GM21381 (cell line): ENCODE results near the gene EXOSC7.
"Not testable (repeated sequence)": the region's sequence is repeated elsewhere in the genome, so short reads cannot be mapped to it uniquely, and the experiment has no call there.

Experiments
- ATAC-seq: cut with Tn5 transposase; IDR thresholded peaks from one replicate; pipeline ENCODE4 v1.9.1; 2021; ENCODE audit warnings: mild to moderate bottlenecking, moderate library complexity; ENCODE audit not compliant: unreplicated experiment

EXOSC7 gene

DNA sequence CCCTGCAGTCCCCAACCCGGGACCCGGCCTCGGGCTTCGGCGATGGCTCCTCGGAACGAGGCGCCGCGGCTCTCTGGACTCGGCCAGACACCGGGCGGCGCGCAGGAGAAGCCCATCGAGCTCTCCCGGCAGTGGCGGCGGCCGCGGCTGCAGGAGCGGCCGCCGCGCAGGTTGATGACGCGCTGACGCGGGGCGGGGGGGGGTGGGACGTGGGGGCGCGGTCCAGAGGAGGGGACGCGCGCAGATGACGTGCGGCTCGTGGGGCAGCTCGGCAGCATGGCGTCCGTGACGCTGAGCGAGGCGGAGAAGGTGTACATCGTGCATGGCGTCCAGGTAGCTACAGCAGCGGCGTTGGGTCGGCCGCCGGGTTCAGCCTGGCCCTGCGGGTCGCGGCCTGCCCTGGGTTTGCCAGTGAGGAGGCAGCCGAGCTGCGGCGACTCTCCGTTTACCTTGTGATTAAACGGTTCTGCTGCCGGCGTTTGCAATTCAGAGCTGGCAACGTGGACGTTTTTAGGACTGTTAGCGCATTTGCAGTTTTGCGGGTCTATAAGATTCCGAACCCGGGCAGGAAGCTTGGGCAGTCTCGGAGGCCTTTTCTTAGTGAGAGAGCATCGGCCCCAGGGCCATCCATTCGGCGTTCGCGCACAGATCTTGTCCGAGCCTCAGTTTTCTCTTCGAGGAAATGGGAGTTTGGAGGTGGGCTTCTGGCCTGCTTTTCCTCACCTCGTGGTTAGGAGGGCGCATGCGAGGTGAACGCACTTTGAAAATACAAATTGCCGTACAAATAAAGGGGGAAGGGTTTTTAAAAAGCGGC, at the start of gene EXOSC7, which contains the start of gene ZDHHC3:
EXOSC7 (plus strand) TSS at position 243 of the 814 bp plus-strand sequence; CDS start at position 277, 34 bp downstream.
ZDHHC3 (minus strand) TSS at position 173 of the 814 bp plus-strand sequence. CDS start 16,738 bp downstream, outside the sequence.
- ATAC-seq: peak; percentile 73

DNA sequence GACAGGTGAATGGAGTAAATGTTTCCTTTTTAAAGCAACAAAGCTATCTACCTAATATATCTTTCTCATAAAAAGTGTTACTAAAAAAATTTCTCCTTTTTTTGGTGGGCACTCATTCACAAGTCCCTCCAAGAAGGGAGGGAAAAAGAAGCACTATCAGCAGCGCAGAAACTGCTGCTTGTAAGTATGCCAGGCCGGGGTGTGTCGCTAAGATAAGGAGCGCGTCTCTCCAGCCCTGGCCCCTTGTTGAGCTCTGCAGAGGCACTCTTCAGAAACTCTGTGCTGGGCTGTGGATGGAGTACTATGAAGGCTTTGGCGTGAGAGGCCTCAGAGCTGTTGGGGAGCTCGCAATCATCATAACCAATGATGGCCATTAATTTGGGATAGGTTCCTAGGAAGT, 49.1 kb upstream of the EXOSC7 start:
- ATAC-seq: no peak

DNA sequence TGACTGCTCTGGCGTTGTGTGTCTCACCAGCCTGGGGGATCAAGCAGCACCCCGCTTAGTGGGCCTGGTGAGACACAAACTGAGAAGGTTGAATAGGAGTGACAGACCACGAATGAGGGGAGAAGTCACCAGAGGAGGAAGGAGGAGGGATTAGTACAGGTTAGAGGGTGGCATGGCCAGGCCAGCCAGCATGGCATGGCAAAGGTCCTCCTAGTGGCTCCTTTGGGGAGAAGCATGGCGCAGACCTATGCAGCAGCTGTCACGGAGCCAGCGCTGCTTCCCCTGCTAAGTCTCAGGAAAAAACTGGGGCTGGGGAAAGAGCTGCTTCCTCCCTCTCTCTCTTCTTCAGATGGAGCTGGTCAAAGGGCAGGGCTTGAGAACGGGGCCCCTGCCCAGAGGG, 48.7 kb upstream of the EXOSC7 start:
- no peak for ATAC-seq

DNA sequence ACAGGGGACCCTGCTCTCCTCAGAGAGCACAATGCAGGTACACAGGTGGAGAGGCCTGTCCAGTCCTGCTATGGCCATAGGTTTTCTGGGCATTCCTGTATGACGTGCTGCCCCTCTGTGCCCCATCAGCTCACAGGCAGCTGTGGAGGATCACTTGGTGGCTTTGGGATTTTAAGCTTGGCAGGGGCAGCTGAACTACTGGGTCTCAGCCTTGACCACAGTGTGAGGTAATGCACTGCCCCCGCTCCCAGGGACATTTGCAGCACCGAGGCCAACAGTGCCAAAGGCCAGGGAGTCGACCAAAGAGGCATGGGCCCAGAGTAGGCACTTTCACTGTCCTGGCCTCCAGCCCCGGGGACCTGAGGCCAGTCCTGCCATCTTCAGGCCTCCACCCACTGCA, 46.3 kb upstream of the EXOSC7 start:
- ATAC-seq: no peak

DNA sequence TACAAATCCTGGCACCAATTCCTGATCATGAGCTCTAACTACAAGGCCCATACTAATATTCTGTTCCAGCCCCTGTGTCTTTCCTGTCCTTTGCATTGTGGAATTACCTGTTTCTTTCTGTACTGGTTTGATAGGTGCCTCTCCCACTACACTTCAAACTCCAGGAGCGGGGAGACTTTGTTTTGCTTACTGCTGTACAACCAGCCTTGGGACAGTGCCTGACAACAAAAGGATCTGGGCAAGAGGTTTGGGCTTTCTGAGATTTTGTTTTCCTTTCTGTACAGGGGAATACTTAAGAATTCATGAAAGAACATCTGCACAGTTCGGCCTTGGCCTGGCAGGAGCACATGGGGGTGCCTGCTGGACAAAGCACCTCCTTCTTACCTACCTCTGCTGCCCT, 45.1 kb upstream of the EXOSC7 start:
- ATAC-seq: no peak

DNA sequence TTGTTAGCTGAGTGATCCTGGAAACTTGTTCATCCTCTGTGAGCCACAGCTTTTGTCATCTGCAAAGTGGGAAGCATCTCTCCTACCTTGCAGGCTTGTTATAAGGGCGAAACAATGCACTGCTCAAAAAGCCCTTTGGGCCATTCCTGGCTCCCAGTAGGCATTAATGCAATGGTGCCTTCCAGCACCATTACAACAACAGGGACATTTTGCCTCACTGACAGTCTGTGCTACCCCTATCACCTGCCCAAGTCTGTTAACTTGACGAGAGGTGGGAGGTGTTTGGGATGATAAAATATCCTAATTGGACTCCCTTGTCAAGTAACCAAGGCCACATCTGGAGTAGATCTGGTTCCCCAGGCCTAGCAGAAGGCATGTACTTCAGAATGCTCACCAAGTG, 44.3 kb upstream of the EXOSC7 start:
- no peak for ATAC-seq

- no peak for ATAC-seq
These were observed 43.8 kb upstream of the EXOSC7 start for GRCh38 chr3:44932271-44932670.

- no peak for ATAC-seq
These were observed 42.8 kb upstream of the EXOSC7 start for GRCh38 chr3:44932986-44933944.

- no peak for ATAC-seq
These were observed 36.4 kb upstream of the EXOSC7 start for GRCh38 chr3:44939581-44940036.

GRCh38 chr3:44942202-44942921, 33.7 kb upstream of the EXOSC7 start:
- no peak for ATAC-seq

DNA sequence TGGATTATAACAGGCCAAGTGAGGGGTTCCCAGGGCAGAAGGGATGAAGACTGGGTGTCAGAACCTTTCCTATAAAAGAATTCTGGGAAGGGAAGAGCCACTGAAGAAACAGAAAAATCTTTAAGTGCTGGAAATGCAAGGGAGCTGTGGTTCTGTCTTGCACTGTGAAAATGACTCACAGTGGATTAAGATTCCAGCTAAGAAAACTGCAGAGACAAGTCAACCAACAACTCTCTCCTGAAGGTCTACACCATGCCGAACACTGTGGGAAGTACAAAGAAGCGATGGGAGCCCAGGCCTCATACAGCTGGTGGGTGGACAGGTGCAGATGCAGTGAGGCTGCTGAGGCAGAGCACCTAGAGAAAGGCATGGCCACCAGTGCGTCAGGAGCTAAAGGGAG, 27.8 kb upstream of the EXOSC7 start:
- no peak for ATAC-seq

- not testable (repeated sequence) for ATAC-seq
These were observed 26.3 kb upstream of the EXOSC7 start for GRCh38 chr3:44949770-44950169.

DNA sequence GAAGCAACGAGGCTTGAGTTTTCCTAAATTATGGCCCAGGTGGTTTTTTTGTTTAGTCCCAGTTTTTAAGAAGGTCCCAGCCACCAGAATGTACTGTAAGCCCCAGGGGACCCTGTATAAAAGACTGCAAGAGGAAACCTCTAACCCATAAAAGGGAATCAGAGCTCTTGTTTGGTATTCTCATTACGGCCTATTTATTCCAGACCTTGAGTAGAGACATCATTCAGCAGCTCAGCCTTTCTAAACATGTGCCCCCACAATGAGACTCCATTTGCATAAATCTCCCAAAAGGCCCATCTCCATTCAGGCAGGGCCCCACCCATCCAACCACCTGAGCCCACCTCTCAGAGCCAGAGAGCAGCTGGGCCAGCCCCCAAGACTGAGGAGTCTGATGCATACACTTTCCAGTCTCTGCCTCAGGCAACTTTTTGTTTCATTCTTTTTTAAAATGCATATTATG, 25.7 kb upstream of the EXOSC7 start:
- ATAC-seq: no peak

GRCh38 chr3:44952689-44953088, 23.4 kb upstream of the EXOSC7 start:
- ATAC-seq: no peak

GRCh38 chr3:44954304-44954703, 21.7 kb upstream of the EXOSC7 start:
- no peak for ATAC-seq

GRCh38 chr3:44954962-44955361, 21.1 kb upstream of the EXOSC7 start:
- ATAC-seq: no peak

DNA sequence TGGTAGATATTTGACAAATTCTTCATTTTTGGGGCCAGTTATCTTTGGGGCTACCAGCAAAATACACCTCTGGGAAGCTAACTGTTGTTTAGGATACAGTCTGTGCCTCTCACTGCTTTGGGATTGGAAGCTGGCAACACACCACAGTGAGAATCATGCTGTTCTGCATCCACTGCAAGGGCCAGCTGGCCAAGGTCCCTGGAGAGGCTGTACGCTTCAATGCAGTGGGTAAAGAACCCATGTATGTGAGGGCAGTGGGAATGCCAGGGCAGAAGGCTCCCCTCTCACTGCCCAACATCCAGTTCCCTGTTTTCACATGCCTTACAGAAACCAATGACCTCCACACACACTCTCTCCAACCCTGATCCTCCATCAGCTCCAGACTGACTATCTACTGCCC, 20.1 kb upstream of the EXOSC7 start:
- no peak for ATAC-seq

- no peak for ATAC-seq
These were observed 18.1 kb upstream of the EXOSC7 start for GRCh38 chr3:44957986-44958385.

GRCh38 chr3:44958386-44958785, 17.7 kb upstream of the EXOSC7 start:
- ATAC-seq: no peak

GRCh38 chr3:44960387-44961026, 15.5 kb upstream of the EXOSC7 start:
- ATAC-seq: no peak
